Retinal pigment epithelial cell (primary cell): Measurements from ENCODE around the gene KANK4.

Experiments
- DNase-seq: peaks from one replicate; pipeline ENCODE4 v3.0.0-alpha.2; 2010; ENCODE audit warnings: low read depth
- H3K4me3 ChIP-seq: 2 replicates; pipeline ENCODE4 v1.5.1; 2011; ENCODE audit warnings: mild to moderate bottlenecking, low read length, control low read depth, moderate library complexity
- CTCF ChIP-seq: conservative IDR thresholded peaks from 2 replicates; pipeline ENCODE4 v1.5.1; 2011; ENCODE audit warnings: low read depth, low read length, control low read depth, inconsistent platforms

KANK4 gene

GRCh38 chr1:62274496-62275485 lies 44.4 kb downstream of the KANK4 start:
- DNase-seq, result no peak
- no peak overlapping the region for H3K4me3 ChIP-seq
- no peak for TF ChIP-seq CTCF

GRCh38 chr1:62273953-62274352 lies 45.3 kb downstream of the KANK4 start:
- no peak for DNase-seq
- TF ChIP-seq CTCF, result no peak
- H3K4me3 ChIP-seq, result no peak overlapping the region

GRCh38 chr1:62271948-62272728 lies 47.1 kb downstream of the KANK4 start:
- no peak for DNase-seq
- no peak overlapping the region for H3K4me3 ChIP-seq
- no peak for TF ChIP-seq CTCF

- TF ChIP-seq CTCF, result no peak
- no peak for DNase-seq
- H3K4me3 ChIP-seq, result no peak overlapping the region
Measured at GRCh38 chr1:62271134-62271533, 48.1 kb downstream of the KANK4 start.

GRCh38 chr1:62269851-62270495 lies 49.3 kb downstream of the KANK4 start:
- no peak for TF ChIP-seq CTCF
- H3K4me3 ChIP-seq, result no peak overlapping the region
- DNase-seq, result no peak

- TF ChIP-seq CTCF, result no peak
Measured at GRCh38 chr1:62269439-62269838, 49.8 kb downstream of the KANK4 start.

More at GRCh38 chr1:62269439-62269838, 49.8 kb downstream of the KANK4 start:
- DNase-seq, result no peak
- no peak overlapping the region for H3K4me3 ChIP-seq
